Measurements from ENCODE around the gene MRPL51.

The MRPL51 gene

GRCh38 chr12:6465467-6466183, 27.4 kb downstream of the MRPL51 start:
- H3K9ac ChIP-seq (ENCODE audit: low read length), result no peak overlapping the region
- peaks cover 52% of the 10 kb centered on the region for H3K36me3 ChIP-seq (ENCODE audit: control insufficient read depth, insufficient read depth, low read length)
- no peaks in the 10 kb centered on the region; the same call in 1 of the 2 replicates for H3K9me3 ChIP-seq (ENCODE audit: control insufficient read depth, insufficient read depth, low read depth, low read length)
- H3K4me3 ChIP-seq (ENCODE audit: low read depth, low read length), result no peak overlapping the region
- H3K27ac ChIP-seq (ENCODE audit: low read depth, low read length), result no peak overlapping the region
- peaks cover 6% of the 10 kb centered on the region; the same call in 1 of the 2 replicates for H3K4me1 ChIP-seq (ENCODE audit: control insufficient read depth, insufficient read depth, low read length)
- H3K27me3 ChIP-seq (ENCODE audit: control insufficient read depth, insufficient read depth, low read length), result no peaks in the 10 kb centered on the region

- Histone ChIP-seq H3K4me1 (ENCODE audit: control insufficient read depth, insufficient read depth, low read length) (0 out of 2 replicates have a peak, but pooled peaks cover 2% of the 10 kb centered on the region), H3K27me3 (ENCODE audit: control insufficient read depth, insufficient read depth, low read length) (no peaks in the 10 kb centered on the region), H3K9ac (ENCODE audit: low read length) (no peak overlapping the region), H3K27ac (ENCODE audit: low read depth, low read length) (no peak overlapping the region), H3K36me3 (ENCODE audit: control insufficient read depth, insufficient read depth, low read length) (peaks cover 58% of the 10 kb centered on the region), H3K9me3 (ENCODE audit: control insufficient read depth, insufficient read depth, low read depth, low read length) (no peaks in the 10 kb centered on the region; the same call in 1 of the 2 replicates), H3K4me3 (ENCODE audit: low read depth, low read length) (no peak overlapping the region)
These were observed 28.5 kb downstream of the MRPL51 start for GRCh38 chr12:6464531-6464930.

- peaks cover 58% of the 10 kb centered on the region for H3K36me3 ChIP-seq (ENCODE audit: control insufficient read depth, insufficient read depth, low read length)
These were observed 29.2 kb downstream of the MRPL51 start for GRCh38 chr12:6463858-6464257.

GRCh38 chr12:6463216-6463615, 29.8 kb downstream of the MRPL51 start:
- no peak overlapping the region for H3K27ac ChIP-seq (ENCODE audit: low read depth, low read length)
- peaks cover 54% of the 10 kb centered on the region for H3K36me3 ChIP-seq (ENCODE audit: control insufficient read depth, insufficient read depth, low read length)
- no peaks in the 10 kb centered on the region for H3K4me1 ChIP-seq (ENCODE audit: control insufficient read depth, insufficient read depth, low read length)
- H3K4me3 ChIP-seq (ENCODE audit: low read depth, low read length), result no peak overlapping the region
- H3K27me3 ChIP-seq (ENCODE audit: control insufficient read depth, insufficient read depth, low read length), result no peaks in the 10 kb centered on the region
- H3K9me3 ChIP-seq (ENCODE audit: control insufficient read depth, insufficient read depth, low read depth, low read length), result no peaks in the 10 kb centered on the region; the same call in 1 of the 2 replicates
- no peak overlapping the region for H3K9ac ChIP-seq (ENCODE audit: low read length)

More at GRCh38 chr12:6463858-6464257, 29.2 kb downstream of the MRPL51 start:
- Histone ChIP-seq H3K4me3 (ENCODE audit: low read depth, low read length) (no peak overlapping the region), H3K4me1 (ENCODE audit: control insufficient read depth, insufficient read depth, low read length) (no peaks in the 10 kb centered on the region), H3K9me3 (ENCODE audit: control insufficient read depth, insufficient read depth, low read depth, low read length) (no peaks in the 10 kb centered on the region; the same call in 1 of the 2 replicates), H3K27ac (ENCODE audit: low read depth, low read length) (no peak overlapping the region), H3K27me3 (ENCODE audit: control insufficient read depth, insufficient read depth, low read length) (no peaks in the 10 kb centered on the region), H3K9ac (ENCODE audit: low read length) (no peak overlapping the region)

- Histone ChIP-seq H3K9me3 (ENCODE audit: control insufficient read depth, insufficient read depth, low read depth, low read length) (no peaks in the 10 kb centered on the region), H3K9ac (ENCODE audit: low read length) (no peak overlapping the region), H3K4me1 (ENCODE audit: control insufficient read depth, insufficient read depth, low read length) (no peaks in the 10 kb centered on the region), H3K27me3 (ENCODE audit: control insufficient read depth, insufficient read depth, low read length) (no peaks in the 10 kb centered on the region), H3K27ac (ENCODE audit: low read depth, low read length) (no peak overlapping the region), H3K36me3 (ENCODE audit: control insufficient read depth, insufficient read depth, low read length) (peaks cover 55% of the 10 kb centered on the region), H3K4me3 (ENCODE audit: low read depth, low read length) (no peak overlapping the region)
These were observed 30.6 kb downstream of the MRPL51 start for GRCh38 chr12:6462234-6462995.

GRCh38 chr12:6461401-6462233, 31.4 kb downstream of the MRPL51 start:
- no peak overlapping the region for H3K27ac ChIP-seq (ENCODE audit: low read depth, low read length)
- H3K9ac ChIP-seq (ENCODE audit: low read length), result no peak overlapping the region
- peaks cover 59% of the 10 kb centered on the region for H3K36me3 ChIP-seq (ENCODE audit: control insufficient read depth, insufficient read depth, low read length)
- no peaks in the 10 kb centered on the region for H3K4me1 ChIP-seq (ENCODE audit: control insufficient read depth, insufficient read depth, low read length)
- no peaks in the 10 kb centered on the region for H3K9me3 ChIP-seq (ENCODE audit: control insufficient read depth, insufficient read depth, low read depth, low read length)
- H3K4me3 ChIP-seq (ENCODE audit: low read depth, low read length), result no peak overlapping the region
- no peaks in the 10 kb centered on the region for H3K27me3 ChIP-seq (ENCODE audit: control insufficient read depth, insufficient read depth, low read length)

- Histone ChIP-seq H3K27ac (ENCODE audit: low read depth, low read length) (no peak overlapping the region), H3K9me3 (ENCODE audit: control insufficient read depth, insufficient read depth, low read depth, low read length) (no peaks in the 10 kb centered on the region), H3K4me1 (ENCODE audit: control insufficient read depth, insufficient read depth, low read length) (no peaks in the 10 kb centered on the region), H3K4me3 (ENCODE audit: low read depth, low read length) (no peak overlapping the region), H3K9ac (ENCODE audit: low read length) (no peak overlapping the region), H3K27me3 (ENCODE audit: control insufficient read depth, insufficient read depth, low read length) (no peaks in the 10 kb centered on the region), H3K36me3 (ENCODE audit: control insufficient read depth, insufficient read depth, low read length) (peaks cover 57% of the 10 kb centered on the region)
These were observed 32.2 kb downstream of the MRPL51 start for GRCh38 chr12:6460751-6461371.

- H3K9me3 ChIP-seq (ENCODE audit: control insufficient read depth, insufficient read depth, low read depth, low read length), result no peaks in the 10 kb centered on the region
- H3K4me3 ChIP-seq (ENCODE audit: low read depth, low read length), result no peak overlapping the region
- H3K27me3 ChIP-seq (ENCODE audit: control insufficient read depth, insufficient read depth, low read length), result no peaks in the 10 kb centered on the region
- H3K27ac ChIP-seq (ENCODE audit: low read depth, low read length), result no peak overlapping the region
- no peak overlapping the region for H3K9ac ChIP-seq (ENCODE audit: low read length)
- H3K36me3 ChIP-seq (ENCODE audit: control insufficient read depth, insufficient read depth, low read length), result peaks cover 43% of the 10 kb centered on the region
- H3K4me1 ChIP-seq (ENCODE audit: control insufficient read depth, insufficient read depth, low read length), result no peaks in the 10 kb centered on the region
These were observed 34.1 kb downstream of the MRPL51 start for GRCh38 chr12:6459004-6459337.

- no peak overlapping the region for H3K4me3 ChIP-seq (ENCODE audit: low read depth, low read length)
- H3K36me3 ChIP-seq (ENCODE audit: control insufficient read depth, insufficient read depth, low read length), result peaks cover 38% of the 10 kb centered on the region
- H3K9ac ChIP-seq (ENCODE audit: low read length), result no peak overlapping the region
- H3K27me3 ChIP-seq (ENCODE audit: control insufficient read depth, insufficient read depth, low read length), result no peaks in the 10 kb centered on the region
- no peak overlapping the region for H3K27ac ChIP-seq (ENCODE audit: low read depth, low read length)
- 0 out of 2 replicates have a peak, but pooled peaks cover under 1% of the 10 kb centered on the region for H3K4me1 ChIP-seq (ENCODE audit: control insufficient read depth, insufficient read depth, low read length)
- no peaks in the 10 kb centered on the region for H3K9me3 ChIP-seq (ENCODE audit: control insufficient read depth, insufficient read depth, low read depth, low read length)
These were observed 34.6 kb downstream of the MRPL51 start for GRCh38 chr12:6458281-6459003.

All from HUES6 (cell line).